Measurements from ENCODE around the gene MYLK2.

GRCh38 chr20:31831211-31831610 lies 12.1 kb downstream of the MYLK2 start:
- no peak for TF ChIP-seq GATA3 (IDR thresholded peaks at IDR 0.05; ENCODE audit: low read depth, low read length)
- no peak for TF ChIP-seq GATA2 (IDR thresholded peaks at IDR 0.05; ENCODE audit: low read depth, low read length)

Measured in SH-SY5Y (cell line).